ENCODE results near the gene DGKB.

DNA sequence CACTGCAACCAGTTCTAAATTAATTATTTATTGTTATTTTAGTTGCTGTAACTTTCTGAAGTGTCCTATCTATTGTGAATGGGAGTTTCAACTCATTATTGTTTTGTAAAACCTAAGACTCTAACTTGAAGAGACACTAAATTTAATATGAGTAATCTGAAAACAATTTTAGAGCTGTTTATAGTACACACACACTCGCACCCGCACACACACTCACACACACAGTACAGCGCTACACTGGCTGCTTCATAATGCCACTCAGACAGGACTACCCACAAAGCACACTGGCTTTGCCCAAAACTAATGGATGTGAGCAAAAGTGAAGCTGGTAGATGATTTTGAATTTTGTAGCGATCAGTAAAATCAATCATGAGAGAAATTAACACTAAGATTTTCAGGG lies 674.2 kb downstream of the DGKB start:
- no peak for TF ChIP-seq EZH2 (IDR thresholded peaks at IDR 0.05; ENCODE audit: borderline replicate concordance, low read length)
- TF ChIP-seq, protein P1, sequence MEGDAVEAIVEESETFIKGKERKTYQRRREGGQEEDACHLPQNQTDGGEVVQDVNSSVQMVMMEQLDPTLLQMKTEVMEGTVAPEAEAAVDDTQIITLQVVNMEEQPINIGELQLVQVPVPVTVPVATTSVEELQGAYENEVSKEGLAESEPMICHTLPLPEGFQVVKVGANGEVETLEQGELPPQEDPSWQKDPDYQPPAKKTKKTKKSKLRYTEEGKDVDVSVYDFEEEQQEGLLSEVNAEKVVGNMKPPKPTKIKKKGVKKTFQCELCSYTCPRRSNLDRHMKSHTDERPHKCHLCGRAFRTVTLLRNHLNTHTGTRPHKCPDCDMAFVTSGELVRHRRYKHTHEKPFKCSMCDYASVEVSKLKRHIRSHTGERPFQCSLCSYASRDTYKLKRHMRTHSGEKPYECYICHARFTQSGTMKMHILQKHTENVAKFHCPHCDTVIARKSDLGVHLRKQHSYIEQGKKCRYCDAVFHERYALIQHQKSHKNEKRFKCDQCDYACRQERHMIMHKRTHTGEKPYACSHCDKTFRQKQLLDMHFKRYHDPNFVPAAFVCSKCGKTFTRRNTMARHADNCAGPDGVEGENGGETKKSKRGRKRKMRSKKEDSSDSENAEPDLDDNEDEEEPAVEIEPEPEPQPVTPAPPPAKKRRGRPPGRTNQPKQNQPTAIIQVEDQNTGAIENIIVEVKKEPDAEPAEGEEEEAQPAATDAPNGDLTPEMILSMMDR (conservative IDR thresholded peaks at IDR 0.05 in 1 of 2, IDR thresholded peaks at IDR 0.05 in 1 of 2; ENCODE audit: extremely low read depth in 1 of 2, insufficient read depth in 1 of 2, low read depth in 1 of 2, low read length in 2 of 2) = no peak

All from mammary epithelial cell (primary cell).